A172 (cell line): ENCODE data around the gene INTS1. TPM values are rescaled to one million over a fixed set of nuclear protein-coding genes. Genes with fewer than 3 reads are reported as not detected.

Experiments used
- DNase-seq: peaks from one replicate; pipeline ENCODE4 v3.0.0-alpha.2; 2015; ENCODE audit warnings: low spot score
- total RNA-seq: library from RNA; depleted of rRNA; stranded (reverse); fragments of >200 nt; shearing (Covaris generic); gene quantifications from 2 replicates; pipeline ENCODE4 v1.2.3, GENCODE V29; 2014

Gene INTS1
- total RNA-seq, 1 experiment from 2014 or later = 49.6 TPM

GRCh38 chr7:1509226-1509625, 5.0 kb upstream of the INTS1 start:
- DNase-seq = no peak

- no peak for DNase-seq
Observed at GRCh38 chr7:1508277-1508758, 4.1 kb upstream of the INTS1 start.

DNA sequence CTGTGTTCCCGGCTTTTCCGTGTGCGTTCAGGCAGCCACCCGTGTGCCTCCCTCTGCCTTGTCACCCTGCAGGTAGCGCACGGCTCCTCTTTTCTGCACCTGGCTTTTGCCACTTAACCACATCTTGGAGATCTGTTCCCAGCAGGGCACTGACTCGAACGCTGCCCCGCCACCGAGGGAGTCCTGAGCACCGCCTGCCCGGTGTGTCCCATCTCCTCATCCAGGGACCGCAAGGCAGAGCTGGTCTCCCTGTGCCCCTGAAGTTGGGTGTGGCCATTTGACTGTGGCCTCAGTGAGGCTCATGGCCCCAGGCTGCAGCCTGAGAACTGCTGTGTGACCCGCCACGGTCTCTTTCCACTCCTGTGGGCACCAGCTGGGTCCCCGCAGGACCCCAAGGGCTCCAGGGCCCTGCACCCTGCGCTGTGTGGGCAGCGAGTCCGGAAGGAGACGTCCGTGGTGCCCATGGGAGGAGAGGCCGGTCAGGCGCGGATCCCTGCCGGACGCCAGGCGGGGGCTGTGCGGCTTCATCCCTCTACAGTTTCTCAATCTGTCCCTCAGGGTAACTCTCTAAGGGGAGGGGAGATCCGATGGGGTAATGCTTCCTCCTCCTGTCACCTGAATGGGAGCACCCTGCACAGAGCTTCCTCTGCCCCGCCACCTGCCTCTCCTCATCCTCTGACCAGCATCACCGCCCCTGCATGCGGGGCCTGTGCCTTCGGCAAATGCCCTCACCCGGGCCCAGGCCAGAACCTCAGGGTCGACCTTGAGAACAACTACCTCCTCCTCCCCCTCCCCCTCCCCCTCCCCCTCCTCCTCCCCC, 1.8 kb upstream of the INTS1 start:
- DNase-seq = no peak

- no peak for DNase-seq
Observed at GRCh38 chr7:1503390-1503789, 799 bp downstream of the INTS1 start.

DNA sequence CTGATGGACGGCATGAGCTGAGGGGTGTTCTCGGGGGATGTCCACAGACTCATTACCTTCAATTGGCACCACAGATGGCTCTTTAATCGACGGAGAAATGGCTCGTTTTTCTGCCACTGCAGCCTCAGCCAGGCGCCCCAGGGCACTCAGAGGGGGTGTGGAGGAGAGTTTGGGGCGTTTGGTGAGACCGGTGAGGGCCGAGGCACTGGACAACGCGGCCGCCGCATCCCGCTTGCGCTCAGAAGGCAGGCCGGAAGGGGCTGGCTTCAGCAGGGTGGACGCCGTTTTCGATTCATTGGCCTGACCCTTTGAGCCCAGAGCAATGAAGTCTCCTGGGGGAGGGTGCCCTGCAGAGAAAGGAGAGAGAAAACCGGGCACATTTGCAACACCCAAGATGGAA, 1.3 kb downstream of the INTS1 start:
- no peak for DNase-seq

GRCh38 chr7:1501487-1502270, 2.5 kb downstream of the INTS1 start:
- no peak for DNase-seq

DNA sequence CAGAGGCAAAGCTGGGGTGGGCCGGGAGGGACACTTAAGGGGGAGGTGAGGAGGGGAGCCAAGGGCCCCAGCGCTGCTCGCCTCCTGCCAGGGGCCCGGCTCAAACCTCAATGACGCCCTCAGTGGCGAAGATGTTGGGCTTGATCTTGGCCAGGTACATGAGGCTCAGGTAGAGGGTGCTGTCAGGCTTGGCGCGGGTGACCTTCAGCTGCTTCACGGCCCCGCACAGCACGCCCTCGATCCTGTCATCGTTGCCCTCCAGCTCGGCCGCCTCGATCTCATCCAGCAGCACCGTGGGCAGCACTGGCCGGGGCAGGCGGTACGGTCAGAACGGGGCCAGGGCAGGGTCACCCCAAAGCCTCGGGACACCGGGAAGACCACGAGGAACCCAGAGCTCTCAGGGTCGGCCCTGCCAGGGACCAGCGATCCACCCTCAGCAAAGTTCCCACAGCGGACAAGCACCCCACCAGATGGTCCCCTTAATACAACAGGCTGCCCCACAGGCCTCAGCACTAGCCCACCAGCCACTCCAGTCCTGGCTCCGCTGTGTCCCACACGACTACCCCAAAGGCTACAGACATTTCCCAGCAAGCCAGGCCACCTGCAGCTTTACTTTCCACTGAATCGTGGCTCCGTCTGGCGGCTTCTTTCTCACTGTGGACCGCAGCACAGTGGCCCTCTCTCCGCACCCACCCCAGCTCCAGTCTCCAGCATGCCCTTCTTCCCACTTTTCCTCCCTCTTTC, 4.0 kb downstream of the INTS1 start:
- DNase-seq = no peak

- no peak for DNase-seq
Observed at GRCh38 chr7:1499367-1500029, 4.7 kb downstream of the INTS1 start.

GRCh38 chr7:1498370-1499305, 5.6 kb downstream of the INTS1 start:
- no peak for DNase-seq

DNA sequence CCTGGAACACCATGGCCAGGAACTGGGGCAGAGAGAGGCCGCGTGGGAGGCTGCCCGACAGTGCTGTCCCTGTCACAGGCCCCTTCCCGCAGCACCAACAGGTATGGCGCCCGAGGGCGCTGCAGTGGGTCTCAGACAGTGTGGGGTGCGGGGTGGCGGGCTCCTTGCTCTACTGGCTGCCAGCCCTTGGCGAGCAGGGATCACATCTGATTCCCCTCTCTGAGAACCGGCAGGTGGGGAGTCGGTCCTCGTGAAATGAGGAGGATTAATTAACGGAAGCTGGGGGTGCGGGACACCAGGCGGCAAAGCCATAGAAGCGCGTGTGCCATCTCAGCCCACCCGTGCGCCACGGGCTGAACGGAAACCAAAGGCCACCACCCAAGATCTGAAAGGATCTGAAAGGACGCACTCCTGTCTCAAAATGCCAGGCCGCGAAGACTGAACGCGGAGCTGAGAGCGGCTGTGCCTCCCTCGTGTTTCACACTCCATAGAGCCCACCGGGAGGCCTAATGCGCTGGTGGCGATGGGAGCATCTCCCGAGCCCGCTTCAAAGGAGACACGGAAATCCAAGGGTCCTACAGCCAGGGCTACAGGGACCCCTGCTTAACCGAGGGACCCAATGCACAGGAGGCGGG, 6.8 kb downstream of the INTS1 start:
- no peak for DNase-seq

DNA sequence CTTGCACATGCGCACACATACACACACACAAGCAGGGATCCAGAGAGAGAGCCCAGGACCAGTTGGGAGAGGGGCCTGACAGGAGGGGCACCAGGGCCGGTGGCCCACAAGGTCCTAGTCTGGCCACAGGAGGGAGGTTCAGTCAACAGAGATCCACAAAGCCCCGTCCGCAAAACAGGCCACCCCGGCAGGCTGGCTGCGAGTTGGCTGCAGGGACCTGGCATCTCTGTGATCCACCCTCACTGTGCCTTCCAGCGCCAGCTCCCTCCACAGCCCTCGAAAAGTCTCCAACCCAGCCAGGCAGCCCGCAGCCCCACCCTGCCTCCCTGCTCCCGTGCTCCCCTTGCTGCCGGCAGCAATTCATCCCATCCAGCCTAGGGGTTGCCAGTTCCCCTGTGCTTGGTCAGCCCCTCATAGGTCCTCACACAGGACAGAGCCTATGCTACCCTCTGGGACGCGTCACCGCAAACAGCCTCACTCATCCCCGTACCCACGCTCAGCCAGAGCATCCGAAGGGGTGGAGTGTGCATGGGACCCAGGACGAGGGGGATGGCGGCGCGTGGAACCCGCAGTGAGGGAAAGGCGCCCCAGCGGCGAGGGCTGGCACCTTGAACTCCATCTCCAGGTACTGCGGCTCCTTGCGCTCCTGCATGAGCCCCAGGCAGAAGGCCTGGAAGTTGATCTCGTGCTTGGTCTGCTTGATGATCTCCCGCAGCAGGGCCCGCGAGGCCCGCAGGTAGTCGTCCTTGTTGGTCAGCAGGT, 7.5 kb downstream of the INTS1 start:
- no peak for DNase-seq

DNA sequence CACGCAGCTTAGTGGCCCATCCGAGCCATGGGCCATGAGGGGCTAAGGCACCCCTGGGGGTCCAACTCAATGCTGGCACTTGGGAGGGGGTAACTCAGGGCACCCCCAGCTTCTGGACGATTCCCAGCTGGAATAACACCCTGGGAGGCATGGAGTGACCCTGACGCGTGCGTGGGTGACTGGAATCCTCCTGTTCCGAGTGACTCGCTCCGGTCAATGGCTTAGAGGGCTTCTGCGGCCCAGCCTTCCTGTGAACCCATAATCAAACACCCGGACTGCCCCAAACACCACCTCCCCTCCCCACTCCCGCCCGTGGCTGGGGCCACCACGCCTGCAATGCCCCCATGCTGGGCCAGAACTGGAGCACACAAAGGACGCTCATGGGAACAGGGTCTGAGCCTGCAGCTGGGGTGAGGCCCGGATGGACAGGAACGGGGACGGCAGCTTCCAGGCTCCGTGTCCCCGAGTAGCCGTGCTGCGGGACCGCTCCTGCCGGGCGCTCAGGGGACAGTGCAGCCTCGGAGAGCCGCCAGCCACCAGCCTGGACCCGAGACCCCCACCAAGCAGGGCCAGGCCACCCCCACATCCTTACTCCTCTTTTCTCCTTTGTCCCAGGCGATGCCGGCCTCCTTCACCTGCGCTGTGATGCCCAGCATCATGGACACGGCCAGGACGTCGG, 8.5 kb downstream of the INTS1 start:
- DNase-seq = no peak

GRCh38 chr7:1494866-1495563, 9.2 kb downstream of the INTS1 start:
- DNase-seq = no peak

DNA sequence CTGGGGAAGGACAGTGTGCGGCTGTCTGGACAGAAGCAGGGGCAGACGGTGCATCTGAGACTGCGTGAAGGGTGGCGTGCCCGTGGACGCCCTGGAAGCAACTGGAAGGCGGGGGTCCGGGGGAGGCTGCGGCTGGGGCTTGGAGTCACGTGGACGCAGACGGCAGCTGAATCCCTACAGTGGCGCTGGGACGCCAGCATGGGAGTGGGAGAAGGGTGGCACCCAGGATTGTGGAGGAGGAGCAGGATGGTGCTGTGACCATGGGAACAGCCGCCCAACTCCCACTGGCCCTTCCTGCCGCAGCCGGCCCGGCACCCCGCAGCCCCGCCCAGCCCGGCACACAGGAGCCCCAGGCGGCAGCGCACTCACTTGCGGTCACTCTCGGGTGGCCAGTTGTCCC, 9.7 kb downstream of the INTS1 start:
- no peak for DNase-seq

DNA sequence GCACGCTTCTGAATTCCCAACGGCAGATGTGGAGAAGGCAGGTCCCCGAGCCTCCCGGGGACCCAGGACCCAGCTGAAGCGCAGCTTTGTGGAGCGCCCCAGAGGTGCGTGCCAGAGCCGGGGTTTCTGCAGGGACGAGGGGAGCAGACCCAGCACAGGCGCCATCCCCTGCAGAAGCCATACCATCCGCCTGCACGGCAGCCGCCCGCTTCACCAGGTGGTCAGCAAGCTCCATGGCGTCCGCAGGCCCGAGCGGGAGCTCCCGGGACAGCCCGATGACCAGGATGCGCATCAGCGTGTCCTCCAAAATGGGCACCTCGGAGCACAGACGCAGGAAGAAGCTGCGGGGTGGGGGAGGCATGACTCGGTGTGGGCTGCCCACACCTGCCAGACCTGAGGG, 10.6 kb downstream of the INTS1 start:
- no peak for DNase-seq

GRCh38 chr7:1493129-1493528, 11.1 kb downstream of the INTS1 start:
- DNase-seq = no peak

DNA sequence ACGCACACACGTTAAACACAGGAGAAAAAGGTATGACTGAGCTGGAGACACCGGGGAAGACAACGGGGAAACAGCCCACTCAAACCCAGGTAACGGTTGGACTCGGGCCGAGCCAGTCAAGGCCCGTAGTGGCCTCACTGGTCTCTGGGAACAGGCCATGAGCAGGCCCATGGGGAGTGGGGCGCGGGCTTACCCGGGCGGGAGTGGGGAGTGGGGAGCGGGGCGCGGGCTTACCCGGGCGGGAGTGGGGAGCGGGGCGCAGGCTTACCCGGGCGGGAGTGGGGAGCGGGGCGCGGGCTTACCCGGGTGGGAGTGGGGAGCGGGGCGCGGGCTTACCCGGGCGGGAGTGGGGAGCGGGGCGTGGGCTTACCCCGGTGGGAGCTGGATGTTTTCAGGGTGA, 11.5 kb downstream of the INTS1 start:
- no peak for DNase-seq

- DNase-seq = no peak
Observed at GRCh38 chr7:1492221-1492620, 12.0 kb downstream of the INTS1 start.
